NB4 (cell line): ENCODE results near the gene RPL18.

ENCODE experiments used
- MYC ChIP-seq: IDR thresholded peaks from 2 replicates; pipeline ENCODE4 v1.6.1; 2011; ENCODE audit warnings: low read depth, low read length
- POLR2A ChIP-seq: IDR thresholded peaks from 2 replicates; pipeline ENCODE4 v1.6.1; 2011; ENCODE audit warnings: mild to moderate bottlenecking; ENCODE audit not compliant: insufficient read length; ENCODE audit errors: extremely low read depth
- TF ChIP-seq, protein P1 (sequence below): IDR thresholded peaks from one replicate; pipeline ENCODE4 v1.5.1; 2012; ENCODE audit warnings: low read depth, low read length
- TF ChIP-seq, protein P2 (sequence below): IDR thresholded peaks from 2 replicates; pipeline ENCODE4 v1.6.1; 2011; ENCODE audit warnings: low read depth, low read length

DNA sequence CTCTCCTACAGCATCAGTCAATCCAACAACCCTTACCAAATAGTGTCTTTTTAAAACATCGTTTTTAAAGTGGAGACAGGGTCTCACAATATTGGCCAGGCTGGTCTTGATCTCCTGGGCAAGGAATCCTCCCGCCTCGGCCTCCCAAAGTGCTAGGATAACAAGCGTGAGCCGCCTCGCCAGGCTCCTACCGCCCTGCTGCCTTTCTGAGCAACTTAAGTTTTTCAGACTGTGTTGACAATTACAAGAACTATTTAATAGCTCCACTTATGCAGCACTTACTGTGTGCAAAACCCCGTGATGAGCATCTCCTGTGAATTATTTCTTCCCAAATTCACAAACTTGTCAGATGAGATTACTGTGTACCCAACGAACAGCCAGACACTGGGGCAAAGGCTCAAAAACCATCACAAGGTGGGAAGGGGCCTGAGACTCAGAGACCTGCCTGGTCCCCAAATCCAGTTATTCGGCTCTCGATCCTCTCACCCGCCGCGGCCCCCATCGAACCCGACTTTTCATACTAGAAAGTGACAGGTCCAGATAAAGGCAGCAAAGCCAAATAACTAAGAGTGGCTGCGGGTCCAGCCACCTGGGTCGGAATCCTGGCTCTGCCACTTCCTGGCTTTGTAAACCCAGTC, 581 bp downstream of the RPL18 start:
- TF ChIP-seq, protein P1, sequence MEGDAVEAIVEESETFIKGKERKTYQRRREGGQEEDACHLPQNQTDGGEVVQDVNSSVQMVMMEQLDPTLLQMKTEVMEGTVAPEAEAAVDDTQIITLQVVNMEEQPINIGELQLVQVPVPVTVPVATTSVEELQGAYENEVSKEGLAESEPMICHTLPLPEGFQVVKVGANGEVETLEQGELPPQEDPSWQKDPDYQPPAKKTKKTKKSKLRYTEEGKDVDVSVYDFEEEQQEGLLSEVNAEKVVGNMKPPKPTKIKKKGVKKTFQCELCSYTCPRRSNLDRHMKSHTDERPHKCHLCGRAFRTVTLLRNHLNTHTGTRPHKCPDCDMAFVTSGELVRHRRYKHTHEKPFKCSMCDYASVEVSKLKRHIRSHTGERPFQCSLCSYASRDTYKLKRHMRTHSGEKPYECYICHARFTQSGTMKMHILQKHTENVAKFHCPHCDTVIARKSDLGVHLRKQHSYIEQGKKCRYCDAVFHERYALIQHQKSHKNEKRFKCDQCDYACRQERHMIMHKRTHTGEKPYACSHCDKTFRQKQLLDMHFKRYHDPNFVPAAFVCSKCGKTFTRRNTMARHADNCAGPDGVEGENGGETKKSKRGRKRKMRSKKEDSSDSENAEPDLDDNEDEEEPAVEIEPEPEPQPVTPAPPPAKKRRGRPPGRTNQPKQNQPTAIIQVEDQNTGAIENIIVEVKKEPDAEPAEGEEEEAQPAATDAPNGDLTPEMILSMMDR = no peak
- TF ChIP-seq, protein P2, sequence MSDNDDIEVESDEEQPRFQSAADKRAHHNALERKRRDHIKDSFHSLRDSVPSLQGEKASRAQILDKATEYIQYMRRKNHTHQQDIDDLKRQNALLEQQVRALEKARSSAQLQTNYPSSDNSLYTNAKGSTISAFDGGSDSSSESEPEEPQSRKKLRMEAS = no peak
- TF ChIP-seq POLR2A (no peak), MYC (no peak)
